ENCODE data around the gene FLNB.

- TF ChIP-seq CTCF (IDR thresholded peaks at IDR 0.05) (no peak), YY1 (IDR thresholded peaks at IDR 0.05; ENCODE audit: low read depth) (no peak), USF2 (IDR thresholded peaks at IDR 0.05; ENCODE audit: borderline replicate concordance, low read depth, low read length) (no peak), EZH2phosphoT487 (IDR thresholded peaks at IDR 0.05; ENCODE audit: borderline replicate concordance, low read depth) (no peak), ELF1 (IDR thresholded peaks at IDR 0.05) (no peak), JUND (IDR thresholded peaks at IDR 0.05) (no peak), RAD21 (IDR thresholded peaks at IDR 0.05; ENCODE audit: low read length) (no peak), RFX5 (IDR thresholded peaks at IDR 0.05; ENCODE audit: low read length) (no peak), EP300 (IDR thresholded peaks at IDR 0.05; ENCODE audit: borderline replicate concordance in 1 of 2, low read depth in 1 of 2, low read length in 1 of 2) (no peak), ZBTB33 (IDR thresholded peaks at IDR 0.05; ENCODE audit: borderline replicate concordance, low read depth) (no peak), TAF1 (IDR thresholded peaks at IDR 0.05; ENCODE audit: borderline replicate concordance, low read depth, low read length) (no peak)
- TF ChIP-seq, protein P1, sequence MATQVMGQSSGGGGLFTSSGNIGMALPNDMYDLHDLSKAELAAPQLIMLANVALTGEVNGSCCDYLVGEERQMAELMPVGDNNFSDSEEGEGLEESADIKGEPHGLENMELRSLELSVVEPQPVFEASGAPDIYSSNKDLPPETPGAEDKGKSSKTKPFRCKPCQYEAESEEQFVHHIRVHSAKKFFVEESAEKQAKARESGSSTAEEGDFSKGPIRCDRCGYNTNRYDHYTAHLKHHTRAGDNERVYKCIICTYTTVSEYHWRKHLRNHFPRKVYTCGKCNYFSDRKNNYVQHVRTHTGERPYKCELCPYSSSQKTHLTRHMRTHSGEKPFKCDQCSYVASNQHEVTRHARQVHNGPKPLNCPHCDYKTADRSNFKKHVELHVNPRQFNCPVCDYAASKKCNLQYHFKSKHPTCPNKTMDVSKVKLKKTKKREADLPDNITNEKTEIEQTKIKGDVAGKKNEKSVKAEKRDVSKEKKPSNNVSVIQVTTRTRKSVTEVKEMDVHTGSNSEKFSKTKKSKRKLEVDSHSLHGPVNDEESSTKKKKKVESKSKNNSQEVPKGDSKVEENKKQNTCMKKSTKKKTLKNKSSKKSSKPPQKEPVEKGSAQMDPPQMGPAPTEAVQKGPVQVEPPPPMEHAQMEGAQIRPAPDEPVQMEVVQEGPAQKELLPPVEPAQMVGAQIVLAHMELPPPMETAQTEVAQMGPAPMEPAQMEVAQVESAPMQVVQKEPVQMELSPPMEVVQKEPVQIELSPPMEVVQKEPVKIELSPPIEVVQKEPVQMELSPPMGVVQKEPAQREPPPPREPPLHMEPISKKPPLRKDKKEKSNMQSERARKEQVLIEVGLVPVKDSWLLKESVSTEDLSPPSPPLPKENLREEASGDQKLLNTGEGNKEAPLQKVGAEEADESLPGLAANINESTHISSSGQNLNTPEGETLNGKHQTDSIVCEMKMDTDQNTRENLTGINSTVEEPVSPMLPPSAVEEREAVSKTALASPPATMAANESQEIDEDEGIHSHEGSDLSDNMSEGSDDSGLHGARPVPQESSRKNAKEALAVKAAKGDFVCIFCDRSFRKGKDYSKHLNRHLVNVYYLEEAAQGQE (IDR thresholded peaks at IDR 0.05; ENCODE audit: low read depth, low read length) = no peak
Observed at GRCh38 chr3:58209933-58210332, 201.7 kb downstream of the FLNB start.

All from SK-N-SH (cell line).